ENCODE data around the gene SCGB2B2.
"Not testable (repeated sequence)": the region's sequence is repeated elsewhere in the genome, so short reads cannot be mapped to it uniquely, and the experiment has no call there.

SCGB2B2 gene

DNA sequence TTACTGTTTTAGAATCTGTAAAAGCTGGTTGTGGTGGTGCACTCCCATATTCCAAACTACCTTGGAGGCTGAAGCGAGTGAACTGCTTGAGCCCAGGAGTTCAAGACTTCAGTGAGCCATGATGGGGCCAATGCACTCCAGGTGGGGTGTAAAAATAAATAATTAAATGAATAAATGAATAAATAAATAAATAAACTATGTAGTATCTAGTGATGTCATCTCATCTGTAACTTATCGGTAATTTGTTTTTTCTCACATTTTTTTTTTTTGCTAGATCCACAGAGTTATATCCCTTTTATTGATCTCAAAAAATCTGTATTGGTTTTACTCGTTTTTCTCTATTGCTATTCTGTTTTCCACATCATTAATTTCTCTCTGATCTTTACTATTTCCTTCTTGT lies 5.0 kb downstream of the SCGB2B2 start:
- no peak for DNase-seq (ENCODE audit: low read depth)
- H3K4me3 ChIP-seq (ENCODE audit: low read length) = no peak overlapping the region
- TF ChIP-seq, protein P1, sequence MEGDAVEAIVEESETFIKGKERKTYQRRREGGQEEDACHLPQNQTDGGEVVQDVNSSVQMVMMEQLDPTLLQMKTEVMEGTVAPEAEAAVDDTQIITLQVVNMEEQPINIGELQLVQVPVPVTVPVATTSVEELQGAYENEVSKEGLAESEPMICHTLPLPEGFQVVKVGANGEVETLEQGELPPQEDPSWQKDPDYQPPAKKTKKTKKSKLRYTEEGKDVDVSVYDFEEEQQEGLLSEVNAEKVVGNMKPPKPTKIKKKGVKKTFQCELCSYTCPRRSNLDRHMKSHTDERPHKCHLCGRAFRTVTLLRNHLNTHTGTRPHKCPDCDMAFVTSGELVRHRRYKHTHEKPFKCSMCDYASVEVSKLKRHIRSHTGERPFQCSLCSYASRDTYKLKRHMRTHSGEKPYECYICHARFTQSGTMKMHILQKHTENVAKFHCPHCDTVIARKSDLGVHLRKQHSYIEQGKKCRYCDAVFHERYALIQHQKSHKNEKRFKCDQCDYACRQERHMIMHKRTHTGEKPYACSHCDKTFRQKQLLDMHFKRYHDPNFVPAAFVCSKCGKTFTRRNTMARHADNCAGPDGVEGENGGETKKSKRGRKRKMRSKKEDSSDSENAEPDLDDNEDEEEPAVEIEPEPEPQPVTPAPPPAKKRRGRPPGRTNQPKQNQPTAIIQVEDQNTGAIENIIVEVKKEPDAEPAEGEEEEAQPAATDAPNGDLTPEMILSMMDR (IDR thresholded peaks at IDR 0.05; ENCODE audit: insufficient read depth, low read depth, low read length, missing control alignments) = no peak

DNA sequence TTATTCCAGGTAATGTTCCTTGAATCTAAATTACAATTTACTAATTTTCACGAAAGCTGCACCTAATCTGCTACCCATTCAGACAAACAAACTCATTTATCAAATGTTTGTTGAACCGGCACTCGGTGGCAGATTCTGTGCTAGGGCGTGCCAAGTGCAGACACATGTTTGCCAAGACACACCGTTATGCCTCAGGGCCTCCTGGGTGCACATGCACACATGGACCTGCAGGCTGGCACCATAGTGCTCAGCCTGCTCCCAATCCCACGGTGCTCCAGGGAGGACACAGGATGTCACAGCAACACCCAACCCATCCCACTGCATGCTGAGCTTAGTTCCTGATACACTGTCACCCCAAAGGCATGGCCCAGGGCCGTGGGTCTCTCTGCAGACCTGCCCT lies 7.7 kb downstream of the SCGB2B2 start:
- no peak overlapping the region for H3K4me3 ChIP-seq (ENCODE audit: low read length)
- DNase-seq (ENCODE audit: low read depth) = peak; percentile 24
- TF ChIP-seq, protein P1 (IDR thresholded peaks at IDR 0.05; ENCODE audit: insufficient read depth, low read depth, low read length, missing control alignments) = no peak

GRCh38 chr19:34668690-34669089 lies 8.3 kb downstream of the SCGB2B2 start:
- not testable (repeated sequence) for H3K4me3 ChIP-seq (ENCODE audit: low read length); DNase-seq (ENCODE audit: low read depth)

GRCh38 chr19:34668077-34668689 lies 8.8 kb downstream of the SCGB2B2 start:
- not testable (repeated sequence) for DNase-seq (ENCODE audit: low read depth)

GRCh38 chr19:34667349-34668076 lies 9.4 kb downstream of the SCGB2B2 start:
- TF ChIP-seq, protein P1 (IDR thresholded peaks at IDR 0.05; ENCODE audit: insufficient read depth, low read depth, low read length, missing control alignments) = no peak
- peak overlapping the region; percentile 42 for H3K4me3 ChIP-seq (ENCODE audit: low read length)
- no peak for DNase-seq (ENCODE audit: low read depth)

More at GRCh38 chr19:34668077-34668689, 8.8 kb downstream of the SCGB2B2 start:
- H3K4me3 ChIP-seq (ENCODE audit: low read length) = not testable (repeated sequence)

- TF ChIP-seq, protein P1 (IDR thresholded peaks at IDR 0.05; ENCODE audit: insufficient read depth, low read depth, low read length, missing control alignments) = no peak
- H3K4me3 ChIP-seq (ENCODE audit: low read length) = no peak overlapping the region
- no peak for DNase-seq (ENCODE audit: low read depth)
Observed at GRCh38 chr19:34666958-34667265, 10.0 kb downstream of the SCGB2B2 start.

- H3K4me3 ChIP-seq (ENCODE audit: low read length) = no peak overlapping the region
- no peak for DNase-seq (ENCODE audit: low read depth)
- TF ChIP-seq, protein P1 (IDR thresholded peaks at IDR 0.05; ENCODE audit: insufficient read depth, low read depth, low read length, missing control alignments) = no peak
Observed at GRCh38 chr19:34666200-34666957, 10.6 kb downstream of the SCGB2B2 start.

DNA sequence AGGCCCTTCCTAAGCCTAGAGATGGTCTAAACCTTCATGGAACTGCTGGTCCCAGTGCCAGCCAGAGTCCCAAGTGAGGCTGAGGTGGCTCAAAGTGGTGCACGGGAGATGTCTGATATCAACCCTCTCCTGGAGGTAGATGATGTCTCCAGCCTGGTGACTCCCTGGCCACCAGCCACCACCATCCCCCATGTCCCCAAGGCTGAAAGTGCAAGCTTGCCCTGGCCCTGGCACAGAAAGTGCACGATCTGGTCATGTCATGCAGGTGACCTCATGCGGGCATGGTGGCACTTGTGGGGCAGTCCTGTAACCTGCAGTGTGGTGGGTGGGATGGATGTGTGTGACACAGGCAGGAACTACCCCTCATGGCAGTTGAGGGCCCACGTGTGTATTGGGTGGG lies 11.7 kb downstream of the SCGB2B2 start:
- not testable (repeated sequence) for H3K4me3 ChIP-seq (ENCODE audit: low read length)

More for the DNA sequence above, 11.7 kb downstream of the SCGB2B2 start:
- DNase-seq (ENCODE audit: low read depth) = not testable (repeated sequence)

Measured in epithelial cell of esophagus (primary cell).